ENCODE measurements around the gene PIGW. TPM values are rescaled to one million over a fixed set of nuclear protein-coding genes. Genes with fewer than 3 reads are reported as not detected.

The PIGW gene
- total and polyA plus RNA-seq, 2 of the 8 experiments (the other 6 are each of a cell fraction or from before 2014, with no cell fraction given): 12.1 to 28.9 TPM

DNA sequence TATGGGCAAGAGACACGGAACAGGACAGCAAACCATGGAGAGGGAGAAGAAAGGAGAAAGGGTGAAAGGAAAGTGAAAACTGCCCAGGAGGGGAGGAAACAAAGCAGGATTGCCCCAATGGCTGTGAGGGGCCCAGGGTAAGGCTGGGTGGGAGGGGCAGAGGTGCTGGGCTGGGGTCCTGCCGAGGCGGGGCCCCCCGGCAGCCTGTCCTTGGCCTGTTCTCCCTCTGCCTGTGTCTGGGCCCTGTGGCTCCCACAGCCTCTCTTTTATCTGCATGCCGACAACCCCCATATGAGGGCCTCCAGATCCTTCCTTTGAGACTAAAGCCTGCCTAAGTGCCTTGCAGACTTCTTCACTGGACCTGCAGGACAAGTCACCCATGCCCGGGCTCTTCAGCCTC, 32.8 kb upstream of the PIGW start (continued):
- TF ChIP-seq HDAC2 (IDR thresholded peaks at IDR 0.05; ENCODE audit: borderline replicate concordance in 1 of 2, low read depth in 2 of 2, low read length in 2 of 2): no peak
- TF ChIP-seq EZH2 (IDR thresholded peaks at IDR 0.05; ENCODE audit: low read depth, low read length, severe bottlenecking): no peak
- TF ChIP-seq CREB1 (IDR thresholded peaks at IDR 0.05): no peak
- no peak for TF ChIP-seq NANOG (IDR thresholded peaks at IDR 0.05; ENCODE audit: insufficient read depth, low read depth, low read length, poor library complexity, severe bottlenecking)
- no peak for TF ChIP-seq CBX5 (IDR thresholded peaks at IDR 0.05; ENCODE audit: low read depth, low read length)
- TF ChIP-seq CHD2 (IDR thresholded peaks at IDR 0.05; ENCODE audit: low read length): no peak
- no peak for TF ChIP-seq MAFK (IDR thresholded peaks at IDR 0.05; ENCODE audit: low read depth, low read length)

All from H1 (cell line).